Stimulated activated CD4-positive, alpha-beta T cell treated with anti-CD3 and anti-CD28 coated beads, Interleukin-1b, Interleukin-23, amount 100 ng/mL, for 4 hours (primary cell): ENCODE measurements around the gene ST3GAL3.

ENCODE experiments used
- DNase-seq, 2 donors: peaks; one replicate each; pipeline ENCODE4 v3.0.0-alpha.2; 2020; ENCODE audit warnings: low read depth in 2 of 2

ST3GAL3 gene

DNA sequence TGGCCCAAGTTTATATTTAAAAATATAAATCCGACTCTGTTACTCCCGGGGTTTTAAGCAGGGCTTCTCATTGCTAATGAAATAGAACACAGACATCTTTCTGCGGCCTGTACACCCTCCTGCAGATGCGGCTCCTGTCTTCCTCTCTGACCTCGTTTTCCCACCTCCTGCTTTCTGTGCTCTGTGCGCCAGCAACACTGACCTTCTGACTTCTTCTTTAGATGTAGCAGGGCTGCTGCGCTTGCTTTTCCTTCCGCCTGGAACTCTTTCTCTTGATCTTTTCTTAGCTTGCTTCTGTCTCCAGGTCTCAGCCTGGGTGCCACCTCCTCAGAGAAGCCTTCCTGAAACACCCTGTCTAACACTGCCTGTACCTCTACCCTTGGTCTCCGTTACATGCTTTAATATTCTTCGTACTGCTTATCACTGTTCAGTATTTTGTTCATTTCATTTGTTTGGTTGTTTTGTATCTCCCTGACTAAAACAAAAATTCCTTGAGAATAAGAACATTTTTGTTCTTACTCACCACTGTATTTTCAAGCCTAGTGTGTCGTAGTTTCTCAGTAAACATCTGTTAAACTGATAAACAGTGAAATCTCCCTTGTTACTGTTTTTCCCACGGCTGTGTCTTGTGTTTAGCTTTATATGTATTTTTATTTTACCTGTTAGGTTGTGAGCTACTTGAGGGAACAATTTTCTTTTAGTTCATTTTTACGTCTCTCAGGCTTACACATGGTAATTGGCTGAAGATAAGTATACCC, 79.0 kb downstream of the ST3GAL3 start:
- DNase-seq = no peak

DNA sequence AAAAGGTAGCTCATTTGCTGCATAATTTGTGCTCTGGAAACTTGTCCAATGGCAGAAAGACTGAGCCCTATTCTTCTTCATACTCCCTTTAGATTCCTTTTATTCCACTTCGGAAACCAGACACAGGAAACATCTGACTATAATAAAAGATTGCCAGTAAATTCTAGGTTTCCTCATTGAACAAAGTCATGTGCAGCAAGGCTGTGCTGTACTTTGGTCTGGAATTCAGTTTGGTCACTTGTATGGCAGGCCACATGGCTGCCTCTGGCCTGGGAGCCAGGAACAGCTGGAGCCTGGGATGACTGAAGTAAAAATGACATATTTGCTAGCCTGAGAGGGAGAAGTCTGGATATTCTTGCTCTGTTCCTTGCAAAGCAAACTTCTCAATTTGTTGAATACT, 79.6 kb downstream of the ST3GAL3 start:
- no peak for DNase-seq

DNA sequence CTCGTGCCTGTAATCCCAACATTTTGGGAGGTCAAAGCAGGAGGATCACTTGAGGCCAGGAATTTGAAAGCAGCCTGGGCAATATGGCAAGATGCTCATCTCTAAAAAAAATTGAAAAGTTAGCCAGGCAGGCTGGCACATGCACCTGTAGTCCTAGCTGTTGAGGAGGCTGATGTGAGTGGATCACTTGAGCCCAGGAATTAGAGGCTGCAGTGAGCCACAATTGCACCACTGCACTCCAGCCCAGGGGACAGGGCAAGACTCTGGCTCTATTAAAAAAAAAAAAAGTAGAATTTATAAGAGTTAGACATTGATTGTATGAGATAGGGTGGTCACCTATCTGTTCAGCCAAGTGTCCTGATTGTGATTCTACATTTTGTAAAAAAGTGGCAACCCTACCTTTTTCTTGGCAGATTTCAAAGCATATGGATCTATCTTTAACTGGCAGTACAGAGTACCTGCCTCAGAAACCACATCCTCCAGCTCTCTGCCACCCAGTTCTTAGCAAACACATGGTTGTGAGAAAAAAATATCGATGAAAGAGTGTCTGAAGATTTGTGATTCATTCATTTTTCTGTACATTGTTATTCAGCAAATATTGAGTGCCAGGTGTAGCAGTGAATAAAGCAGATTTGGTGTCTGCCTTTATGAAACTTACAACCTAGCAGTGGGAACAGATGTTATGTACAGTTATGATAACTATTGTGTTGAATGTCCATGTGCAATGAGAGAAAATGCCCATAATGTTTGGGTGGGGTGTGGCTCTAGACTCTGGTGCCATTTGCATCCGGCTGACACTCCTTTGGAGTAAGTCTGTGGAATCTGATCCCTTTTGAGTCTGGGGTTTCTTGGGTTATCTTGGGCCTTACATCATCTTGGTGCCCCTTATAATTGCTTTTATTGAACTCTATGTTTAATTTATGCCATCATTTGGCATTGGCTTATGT, 82.5 kb downstream of the ST3GAL3 start:
- DNase-seq = no peak

DNA sequence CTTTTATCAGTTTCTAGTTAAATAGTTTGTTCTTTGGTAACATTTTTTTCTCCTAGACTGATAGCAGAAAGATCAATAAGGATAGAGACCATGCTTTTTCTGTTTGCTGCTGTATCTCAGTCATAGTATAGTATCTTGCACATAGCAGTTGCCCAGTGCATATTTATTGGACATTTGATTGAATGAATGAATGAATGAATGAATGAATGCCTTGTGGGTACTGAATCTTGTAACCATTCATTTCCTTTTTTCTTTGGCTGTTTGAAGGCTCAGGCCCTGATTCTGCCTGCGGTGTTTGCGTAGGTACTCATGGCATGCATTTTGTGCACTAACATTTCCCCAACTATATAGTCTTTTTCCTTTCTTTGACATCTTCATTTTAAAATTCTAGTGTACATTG, 83.9 kb downstream of the ST3GAL3 start:
- DNase-seq = no peak

DNA sequence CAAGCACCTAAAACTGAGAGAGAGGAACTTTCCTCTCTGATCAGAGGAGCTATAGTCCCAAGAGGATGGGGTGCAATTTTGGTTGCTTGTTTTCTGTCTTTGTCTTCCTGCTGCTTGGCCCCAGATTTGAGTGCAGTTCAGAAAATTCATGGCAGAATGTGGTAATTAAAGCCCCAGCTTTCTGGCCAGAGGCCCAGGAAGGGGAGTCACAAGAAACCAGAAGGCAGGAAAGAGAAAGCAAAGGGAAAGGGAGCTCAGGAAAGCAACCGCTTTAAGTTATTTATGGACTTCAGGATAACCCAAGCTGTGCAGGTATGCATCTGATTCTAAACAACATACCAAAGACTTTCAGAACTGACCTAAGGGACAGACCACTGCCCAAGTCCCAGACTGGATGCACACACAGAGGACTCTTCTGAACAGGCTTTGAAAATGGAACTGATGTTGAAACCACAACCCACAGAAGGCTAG, 88.8 kb downstream of the ST3GAL3 start:
- DNase-seq = no peak

DNA sequence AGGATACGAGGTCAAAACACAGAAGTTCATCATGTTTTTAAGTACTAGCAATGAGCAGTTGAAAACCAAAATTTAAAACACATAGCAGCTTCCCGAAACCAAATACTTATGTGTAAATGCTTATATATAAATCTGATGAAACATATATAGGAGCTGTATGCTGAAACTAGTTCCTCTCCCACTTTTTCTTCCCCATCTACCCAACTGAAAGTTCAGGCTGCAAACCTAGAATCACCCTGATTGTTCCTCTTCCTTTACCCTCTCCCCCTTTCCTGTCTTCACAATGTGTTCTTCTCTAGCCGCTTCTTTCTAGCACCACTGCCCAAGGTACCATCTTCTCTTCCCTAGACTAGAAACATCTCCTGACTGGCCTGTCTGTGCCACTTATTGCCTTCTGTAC, 90.6 kb downstream of the ST3GAL3 start:
- no peak for DNase-seq

DNA sequence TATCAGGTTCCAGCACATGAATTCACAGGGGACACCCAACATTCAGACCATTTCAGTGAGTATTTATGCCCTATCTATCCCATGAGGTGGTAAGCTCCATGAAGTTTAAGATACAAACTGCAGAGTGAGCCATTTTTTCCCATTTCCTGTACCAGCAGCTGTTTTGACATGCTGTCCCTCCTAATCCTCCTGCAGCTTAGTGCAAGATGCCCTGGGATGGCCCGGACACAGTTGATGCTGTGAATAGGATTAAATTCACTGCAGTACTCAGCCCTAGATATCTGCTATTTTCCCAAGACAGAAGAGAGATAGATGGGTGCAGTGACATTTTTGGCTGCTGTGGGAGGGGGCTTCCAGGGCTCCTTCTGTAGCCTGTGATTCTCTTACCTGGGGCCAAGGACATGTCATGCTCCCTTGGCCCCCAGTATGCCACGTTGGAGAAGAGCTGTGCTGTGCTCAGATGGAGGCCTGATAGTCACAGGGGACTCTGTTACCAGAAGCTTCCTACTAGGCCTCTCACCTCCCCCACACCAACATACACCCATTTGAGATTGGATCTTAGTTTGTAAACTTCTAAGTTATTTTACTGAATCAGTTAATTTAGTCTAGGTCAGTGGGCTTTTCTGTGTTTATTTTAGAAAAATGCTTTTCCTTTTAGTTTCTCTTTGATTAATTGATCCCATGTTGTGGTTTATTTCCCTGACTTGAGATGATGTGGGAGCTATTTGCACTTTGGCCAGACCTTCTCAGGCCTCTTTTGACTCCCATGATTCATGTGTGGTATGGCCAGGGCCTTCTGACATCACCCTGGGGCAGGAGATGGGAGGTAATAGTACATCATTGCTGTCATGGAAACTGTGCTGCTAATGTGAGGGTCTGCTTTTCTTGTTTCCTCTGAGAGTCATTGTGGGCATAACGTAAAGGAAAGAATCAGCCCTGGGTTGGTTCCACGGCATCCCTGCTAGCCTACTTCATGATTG, 92.6 kb downstream of the ST3GAL3 start:
- DNase-seq = no peak

DNA sequence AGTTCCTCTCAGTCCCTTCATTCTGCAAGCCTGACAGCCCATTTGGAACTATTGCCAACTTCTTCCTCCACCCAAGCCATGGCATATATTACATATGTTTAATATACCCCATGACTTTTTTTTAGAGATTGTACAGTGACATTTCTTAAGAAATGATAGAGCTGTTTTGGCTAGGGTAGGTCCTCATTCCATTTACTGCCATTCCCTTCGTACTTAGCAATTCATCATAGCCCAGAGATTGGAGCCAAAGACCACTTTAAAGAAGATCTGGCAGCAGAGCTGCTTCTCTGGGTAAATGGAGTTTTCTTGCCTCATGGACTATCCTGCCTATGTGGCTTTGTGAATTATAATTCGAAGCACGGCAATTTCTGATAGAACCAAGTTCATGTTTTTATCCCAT, 93.4 kb downstream of the ST3GAL3 start:
- DNase-seq = no peak

DNA sequence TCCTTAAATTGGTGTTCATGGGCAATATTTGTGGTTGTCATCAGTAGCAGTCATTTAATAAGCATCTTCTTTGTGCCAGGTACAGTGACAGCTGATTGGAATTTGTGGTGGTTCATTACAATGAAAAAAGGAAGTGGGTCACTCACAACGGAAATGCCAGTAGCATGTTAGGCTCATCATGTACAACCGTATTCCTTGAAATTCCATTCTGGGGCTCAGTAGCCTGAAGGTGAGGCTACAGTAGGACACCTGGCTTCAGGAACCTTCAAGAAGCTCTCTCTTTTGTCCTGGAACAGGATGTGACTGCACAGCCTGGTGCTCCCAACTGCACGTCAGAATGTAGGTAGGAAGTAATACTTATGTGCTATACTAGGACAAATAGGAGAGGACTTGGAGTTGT, 93.9 kb downstream of the ST3GAL3 start:
- DNase-seq = no peak

DNA sequence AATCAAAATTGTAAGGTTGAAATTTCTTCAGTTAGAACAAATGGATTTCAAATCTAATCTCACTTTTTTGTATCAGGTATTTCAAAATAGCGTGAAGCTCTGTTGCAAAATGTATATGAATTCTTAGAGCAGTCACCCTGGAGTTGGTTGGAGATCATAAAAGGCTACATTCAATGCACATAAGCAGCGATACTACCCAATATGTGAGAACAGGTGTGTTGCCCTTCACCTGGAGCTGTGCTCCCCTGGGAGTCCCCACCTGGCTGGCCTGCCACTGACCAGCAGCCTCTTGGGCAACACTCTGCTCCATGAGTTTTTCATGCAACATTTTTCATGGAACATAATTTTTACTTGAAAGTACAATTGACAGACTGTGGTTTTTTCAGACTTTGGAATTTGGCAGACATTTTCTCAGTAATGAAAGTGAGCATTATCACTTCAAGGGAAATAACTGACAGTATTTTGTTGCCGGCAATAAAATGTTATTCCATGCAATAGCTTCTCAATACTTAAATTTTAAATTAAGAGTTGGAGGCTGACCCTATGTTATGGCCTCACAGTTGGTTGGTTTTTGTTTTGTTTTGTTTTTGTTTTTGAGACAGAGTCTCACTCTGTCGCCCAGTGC, 95.1 kb downstream of the ST3GAL3 start:
- no peak for DNase-seq

DNA sequence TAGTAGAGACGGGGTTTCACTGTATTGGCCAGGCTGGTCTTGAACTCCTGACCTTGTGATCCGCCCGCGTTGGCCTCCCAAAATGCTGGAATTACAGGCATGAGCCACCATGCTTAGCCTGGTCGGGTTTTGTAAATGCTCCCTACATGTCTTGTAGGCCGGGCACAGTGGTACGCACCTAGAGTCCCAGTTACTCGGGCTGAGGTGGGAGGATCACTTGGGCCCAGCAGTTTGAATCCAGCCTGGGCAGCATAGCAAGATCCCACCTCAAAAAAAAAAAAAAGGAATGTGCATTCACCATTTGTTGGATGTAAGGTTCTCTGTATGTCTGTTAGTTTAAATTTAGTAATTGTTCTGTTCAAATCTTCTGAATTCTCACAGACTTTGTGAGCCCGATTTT, 95.8 kb downstream of the ST3GAL3 start:
- DNase-seq = no peak

DNA sequence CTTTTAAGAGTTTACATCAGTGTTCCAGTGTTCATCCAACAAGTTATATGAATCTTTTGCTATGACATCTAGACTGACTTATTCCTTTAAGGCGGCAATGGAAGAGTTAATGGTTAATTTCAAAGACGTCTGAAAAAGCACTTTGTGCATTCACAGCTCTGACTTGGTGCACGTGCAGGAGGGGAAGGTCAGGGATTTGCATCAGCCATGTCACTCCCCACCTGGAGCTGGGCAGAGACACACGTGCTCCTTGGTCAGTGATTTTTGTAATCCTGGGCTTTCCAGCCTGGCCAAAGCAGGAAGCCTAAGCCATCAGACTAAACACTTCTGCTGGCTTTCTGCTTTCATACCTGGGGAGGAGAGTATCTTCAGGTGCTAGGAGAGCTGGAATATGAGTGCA, 96.3 kb downstream of the ST3GAL3 start:
- DNase-seq = no peak

DNA sequence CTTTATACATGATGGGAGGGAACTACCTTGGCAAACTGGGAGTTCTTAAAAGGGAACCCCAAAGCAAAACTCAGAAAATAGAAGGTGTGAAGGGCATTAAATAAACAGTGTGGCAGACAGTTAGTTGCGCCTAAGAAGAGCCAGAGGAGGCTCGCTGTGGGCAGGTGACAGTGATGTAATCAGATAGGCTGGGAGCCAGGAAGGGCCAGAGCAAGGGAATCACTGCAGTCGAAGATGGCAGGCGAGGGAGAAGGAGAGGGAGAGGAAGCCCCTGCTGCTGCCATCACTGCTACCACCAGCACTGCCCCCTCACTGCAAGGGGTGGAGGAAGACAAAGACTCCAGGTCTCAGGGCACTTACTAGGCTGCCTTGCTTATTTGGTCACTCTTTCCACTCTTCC, 97.2 kb downstream of the ST3GAL3 start:
- no peak for DNase-seq

DNA sequence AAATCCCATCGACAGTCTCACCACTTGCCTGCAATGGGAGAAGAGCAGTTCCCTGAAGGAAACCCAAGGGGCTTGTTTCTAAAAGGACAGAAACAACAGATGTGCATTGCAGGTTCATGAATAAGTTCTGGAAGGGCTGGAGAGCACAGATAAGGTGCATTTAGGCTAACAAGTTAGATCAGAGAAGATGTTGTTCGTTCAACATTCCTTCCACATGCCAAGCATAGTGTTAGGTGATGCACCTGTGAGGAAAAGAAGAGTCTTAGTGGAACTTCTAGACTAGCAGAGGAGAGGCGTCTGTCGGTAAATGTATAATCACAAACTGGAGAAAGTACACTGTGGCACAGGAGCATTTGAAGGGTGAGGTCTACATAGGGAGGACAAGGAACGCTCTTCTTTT, 98.0 kb downstream of the ST3GAL3 start:
- DNase-seq = no peak

DNA sequence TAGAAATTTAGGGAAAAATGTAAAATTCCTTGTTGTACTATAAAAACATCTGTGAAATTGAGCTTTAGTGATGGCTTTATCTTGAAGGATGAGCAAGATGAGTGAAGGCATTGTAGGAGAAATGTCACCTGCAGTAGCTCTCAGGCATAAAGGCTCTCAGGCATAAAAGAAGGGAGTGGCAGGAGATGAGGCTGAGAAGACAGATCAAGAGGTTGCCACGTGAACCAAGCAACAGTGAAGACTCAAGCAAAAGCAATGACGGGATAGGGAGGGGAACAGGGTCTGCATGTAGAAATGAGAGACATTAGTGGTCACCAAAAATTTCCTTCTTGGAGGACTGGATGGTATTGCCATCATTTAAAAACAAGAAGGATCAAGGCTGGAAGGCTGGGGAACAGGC, 98.8 kb downstream of the ST3GAL3 start:
- no peak for DNase-seq

DNA sequence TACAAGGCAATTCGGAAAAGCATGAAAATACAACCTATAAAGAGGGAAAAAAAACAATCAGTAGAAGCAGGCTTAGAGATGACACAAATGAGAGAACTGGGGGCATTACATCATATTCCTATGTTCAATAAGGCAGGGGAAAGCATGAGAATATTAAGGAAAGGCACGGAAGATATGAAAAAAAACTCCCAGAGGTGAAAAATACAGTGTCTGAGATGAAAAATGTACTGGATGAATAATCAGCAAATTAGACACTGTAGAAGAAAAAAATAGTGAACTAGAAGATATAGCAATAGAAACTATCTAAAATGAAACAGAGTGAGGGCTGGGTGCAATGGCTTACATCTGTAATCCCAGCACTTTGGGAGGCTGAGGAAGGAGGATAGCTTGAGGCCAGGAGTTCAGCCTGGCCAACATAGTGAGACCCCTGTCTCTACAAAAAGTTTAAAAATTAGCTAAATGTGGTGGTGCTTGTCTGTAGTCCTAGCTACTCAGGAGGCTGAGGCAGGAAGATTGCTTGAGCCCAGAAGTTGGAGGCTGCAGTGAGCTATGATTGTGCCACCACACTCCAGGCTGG, 101.8 kb downstream of the ST3GAL3 start:
- no peak for DNase-seq

DNA sequence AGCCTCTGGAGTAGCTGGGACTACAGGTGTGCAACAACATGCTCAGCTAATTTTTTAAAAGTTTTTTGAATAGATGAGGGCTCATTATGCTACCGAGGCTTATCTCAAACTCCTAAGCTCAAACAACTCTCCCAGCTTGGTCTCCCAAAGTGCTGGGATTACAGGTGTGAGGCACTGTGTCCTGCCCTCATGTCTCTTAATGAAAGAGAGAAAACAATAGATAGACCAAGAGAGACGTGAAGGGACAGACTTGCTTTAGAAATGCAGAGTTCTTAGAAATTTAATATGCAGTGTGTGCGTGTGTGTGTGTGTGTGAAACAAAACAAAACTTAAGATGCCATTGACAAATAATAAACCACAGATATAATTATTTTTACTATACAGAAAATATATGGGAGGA, 105.2 kb downstream of the ST3GAL3 start:
- no peak for DNase-seq

DNA sequence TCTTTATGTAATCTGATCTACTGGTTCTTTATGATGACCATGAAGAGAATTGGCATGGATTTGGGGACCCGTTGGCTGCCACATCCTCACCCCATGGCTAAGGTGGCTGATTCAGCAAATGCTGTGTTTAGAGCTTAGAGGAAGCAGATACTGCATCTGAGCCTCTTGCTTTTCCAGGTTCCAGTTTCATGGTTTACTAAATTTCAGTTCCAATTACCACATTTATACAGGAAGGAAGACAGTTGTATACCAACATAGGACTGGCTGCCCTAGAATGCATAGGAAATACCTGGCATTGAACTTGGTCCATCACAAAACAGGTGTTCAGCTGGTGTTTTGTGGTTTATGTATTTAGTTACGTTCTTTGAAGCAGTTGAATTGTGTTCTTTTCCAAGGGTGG, 107.1 kb downstream of the ST3GAL3 start:
- no peak for DNase-seq

DNA sequence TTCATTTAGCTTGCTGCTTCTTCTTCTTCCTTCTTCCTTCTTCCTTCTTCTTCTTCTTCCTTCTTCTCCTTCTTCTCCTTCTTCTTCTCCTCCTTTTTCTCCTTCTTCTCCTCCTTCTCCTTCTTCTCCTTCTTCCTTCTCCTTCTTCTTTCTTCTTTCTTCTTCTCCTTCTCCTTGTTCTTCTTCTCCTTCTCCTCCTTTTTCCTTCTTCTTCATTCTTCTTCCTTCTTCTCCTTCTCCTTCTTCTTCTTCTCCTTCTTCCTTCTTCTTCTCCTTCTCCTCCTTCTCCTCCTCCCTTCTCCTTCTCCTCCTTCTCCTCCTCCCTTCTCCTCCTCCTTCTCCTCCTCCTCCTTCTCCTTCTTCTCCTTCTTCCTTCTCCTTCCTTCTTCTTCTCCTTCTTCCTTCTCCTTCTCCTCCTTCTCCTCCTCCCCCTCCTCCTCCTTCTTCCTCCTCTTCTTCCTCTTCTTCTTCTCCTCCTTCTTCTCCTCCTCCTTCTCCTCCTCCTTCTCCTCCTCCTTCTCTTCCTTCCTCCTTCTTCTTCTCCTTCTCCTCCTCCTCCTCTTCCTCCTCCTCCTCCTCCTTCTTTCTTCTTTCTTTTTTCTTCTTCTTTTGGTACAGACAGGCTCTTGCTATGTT, 110.1 kb downstream of the ST3GAL3 start:
- no peak for DNase-seq

DNA sequence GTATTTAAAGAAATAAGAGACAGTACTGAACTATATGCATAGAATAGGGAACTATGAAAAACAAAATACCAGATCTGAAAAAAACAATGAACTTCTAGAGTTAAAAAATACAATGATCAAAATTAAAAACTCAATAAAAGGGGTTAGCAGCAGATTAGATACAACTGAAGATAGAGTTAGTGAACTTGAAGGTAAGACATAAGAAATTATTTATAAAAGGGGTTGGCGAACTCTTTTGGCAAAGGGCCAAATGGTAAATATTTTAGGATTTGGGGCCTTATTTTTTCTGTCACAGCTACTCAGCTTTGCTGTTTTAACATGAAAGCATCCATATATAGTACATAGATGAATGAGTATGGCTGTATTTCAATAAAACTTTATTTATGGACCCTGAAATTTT, 111.4 kb downstream of the ST3GAL3 start:
- DNase-seq = no peak
